SJSA1 (cell line): ENCODE data around the gene POU3F2. TPM values are rescaled to one million over a fixed set of nuclear protein-coding genes. Genes with fewer than 3 reads are reported as not detected.

Experiments
- DNase-seq, 2 experiments: peaks; one replicate each; pipeline ENCODE4 v3.0.0-alpha.2; 2015 to 2020; ENCODE audit warnings: low spot score in 2 of 2, low read depth in 1 of 2
- H3K27ac ChIP-seq: fragments of 250-450 bp; sonication (Bioruptor Pico); 2 replicates; pipeline ENCODE4 v1.5.1; 2020; ENCODE audit warnings: mild to moderate bottlenecking, moderate library complexity
- H3K27me3 ChIP-seq: fragments of 250-450 bp; sonication (Bioruptor Pico); replicated peaks from 2 replicates; pipeline ENCODE4 v1.5.1; 2020; ENCODE audit warnings: mild to moderate bottlenecking, moderate library complexity
- H3K36me3 ChIP-seq: fragments of 250-450 bp; sonication (Bioruptor Pico); 2 replicates; pipeline ENCODE4 v1.5.1; 2020; ENCODE audit warnings: mild to moderate bottlenecking
- H3K4me1 ChIP-seq: fragments of 250-450 bp; sonication (Bioruptor Pico); replicated peaks from 2 replicates; pipeline ENCODE4 v1.6.1; 2021; ENCODE audit warnings: mild to moderate bottlenecking
- H3K4me3 ChIP-seq: fragments of 250-450 bp; sonication (Bioruptor Pico); 2 replicates; pipeline ENCODE4 v1.5.1; 2020; ENCODE audit warnings: mild to moderate bottlenecking
- H3K9me3 ChIP-seq: fragments of 250-450 bp; sonication (Bioruptor Pico); replicated peaks from 2 replicates; pipeline ENCODE4 v1.5.1; 2020; ENCODE audit warnings: mild to moderate bottlenecking
- total RNA-seq: library from RNA; depleted of rRNA; stranded (reverse); fragments of >200 nt; shearing (Covaris generic); gene quantifications from 2 replicates; pipeline ENCODE4 v1.2.3, GENCODE V29; 2014; rRNA removed

POU3F2 gene
- total RNA-seq, 1 experiment from 2014 or later = not detected

- no peak overlapping the region for H3K4me3 ChIP-seq
- no peaks in the 10 kb centered on the region for H3K9me3 ChIP-seq
- no peak for DNase-seq
- H3K4me1 ChIP-seq = no peaks in the 10 kb centered on the region
- H3K27ac ChIP-seq = no peak overlapping the region
- no peaks in the 10 kb centered on the region for H3K36me3 ChIP-seq
- no peaks in the 10 kb centered on the region for H3K27me3 ChIP-seq
Observed at GRCh38 chr6:98880486-98880885, 46.1 kb downstream of the POU3F2 start.

- Histone ChIP-seq H3K27ac (no peak overlapping the region), H3K4me1 (no peaks in the 10 kb centered on the region), H3K4me3 (no peak overlapping the region), H3K9me3 (no peaks in the 10 kb centered on the region), H3K27me3 (no peaks in the 10 kb centered on the region), H3K36me3 (no peaks in the 10 kb centered on the region)
- no peak for DNase-seq
Observed at GRCh38 chr6:98885330-98885729, 51.0 kb downstream of the POU3F2 start.

GRCh38 chr6:98887650-98888049 is 53.3 kb downstream of the POU3F2 start:
- DNase-seq = no peak
- H3K4me3 ChIP-seq = no peak overlapping the region
- no peaks in the 10 kb centered on the region for H3K27me3 ChIP-seq
- H3K36me3 ChIP-seq = no peaks in the 10 kb centered on the region
- H3K27ac ChIP-seq = no peak overlapping the region
- no peaks in the 10 kb centered on the region for H3K4me1 ChIP-seq
- no peaks in the 10 kb centered on the region for H3K9me3 ChIP-seq

Other genes with a start within 250 kb of the POU3F2 start
- 7.9 and 9.7 TPM in 2 replicates for gene FBXL4, start 113.4 kb downstream of the POU3F2 start, total RNA-seq